ENCODE measurements around the gene LSP1.

- no peak for TF ChIP-seq CTCF (conservative IDR thresholded peaks at IDR 0.05 in 1 of 2, IDR thresholded peaks at IDR 0.05 in 1 of 2; ENCODE audit: low read depth in 1 of 2, low read length in 2 of 2)
- TF ChIP-seq EZH2 (IDR thresholded peaks at IDR 0.05; ENCODE audit: low read length, missing control alignments): no peak
These were observed 10.5 kb upstream of the LSP1 start for GRCh38 chr11:1842149-1843097.

Measured in fibroblast of lung (primary cell).